OCI-LY3 (cell line): ENCODE results near the gene LIN28B.

Experiments
- H2AFZ ChIP-seq: fragments of 200-600, 300-600 bp; shearing (Covaris generic); 2 replicates; pipeline ENCODE4 v1.6.0; 2014; ENCODE audit warnings: antibody characterized with exemption, low read depth, low read length
- H3K27ac ChIP-seq: fragments of 200-600, 300-600 bp; sonication (generic); 2 replicates; pipeline ENCODE4 v1.5.1; 2014; ENCODE audit warnings: mild to moderate bottlenecking, low read length, moderate library complexity, mixed read lengths
- H3K27me3 ChIP-seq: fragments of 200-600, 300-600 bp; sonication (generic); 2 replicates; pipeline ENCODE4 v1.6.1; 2014; ENCODE audit warnings: low read depth, low read length, mixed read lengths
- H3K36me3 ChIP-seq: fragments of 200-600, 300-600 bp; sonication (generic); replicated peaks from 2 replicates; pipeline ENCODE3; 2014; ENCODE audit warnings: low read depth, low read length, mixed read lengths
- H3K4me1 ChIP-seq: fragments of 300-600, 200-600 bp; sonication (generic); 2 replicates; pipeline ENCODE4 v1.6.1; 2014; ENCODE audit warnings: low read length, mixed read lengths
- H3K4me2 ChIP-seq: fragments of 200-600, 300-600 bp; sonication (generic); 2 replicates; pipeline ENCODE4 v1.6.1; 2014; ENCODE audit warnings: low read length, mixed read lengths
- H3K4me3 ChIP-seq: fragments of 300-600, 200-600 bp; sonication (generic); 2 replicates; pipeline ENCODE4 v1.5.1; 2014; ENCODE audit warnings: antibody characterized with exemption, mild to moderate bottlenecking, low read length, moderate library complexity
- H3K79me2 ChIP-seq: fragments of 300-600, 200-600 bp; shearing (Covaris generic); 2 replicates; pipeline ENCODE4 v1.6.1; 2014; ENCODE audit warnings: mild to moderate bottlenecking, low read length, mixed read lengths
- H3K9ac ChIP-seq: fragments of 300-600, 200-600 bp; shearing (Covaris generic); 2 replicates; pipeline ENCODE4 v1.6.0; 2014; ENCODE audit warnings: mild to moderate bottlenecking, low read length, moderate library complexity
- H3K9me3 ChIP-seq: fragments of 200-600, 300-600 bp; shearing (Covaris generic); 2 replicates; pipeline ENCODE4 v1.6.1; 2014; ENCODE audit warnings: low read length, mixed read lengths; ENCODE audit not compliant: insufficient read depth
- H4K20me1 ChIP-seq: fragments of 200-600, 300-600 bp; sonication (generic); 2 replicates; pipeline ENCODE4 v1.6.1; 2016; ENCODE audit warnings: low read length, mixed read lengths; ENCODE audit not compliant: insufficient read depth
- EZH2phosphoT487 ChIP-seq: fragments of 200-600 bp; shearing (Covaris generic); IDR thresholded peaks from 2 replicates; pipeline ENCODE4 v1.6.1; 2018; ENCODE audit warnings: antibody characterized with exemption, mixed run types, low read depth
- TF ChIP-seq, protein P1 (sequence below): fragments of 200-600, 300-600 bp; sonication (generic); IDR thresholded peaks from 2 replicates; pipeline ENCODE4 v1.5.1; 2014; ENCODE audit warnings: antibody characterized with exemption, low read length, low read depth

Gene LIN28B

DNA sequence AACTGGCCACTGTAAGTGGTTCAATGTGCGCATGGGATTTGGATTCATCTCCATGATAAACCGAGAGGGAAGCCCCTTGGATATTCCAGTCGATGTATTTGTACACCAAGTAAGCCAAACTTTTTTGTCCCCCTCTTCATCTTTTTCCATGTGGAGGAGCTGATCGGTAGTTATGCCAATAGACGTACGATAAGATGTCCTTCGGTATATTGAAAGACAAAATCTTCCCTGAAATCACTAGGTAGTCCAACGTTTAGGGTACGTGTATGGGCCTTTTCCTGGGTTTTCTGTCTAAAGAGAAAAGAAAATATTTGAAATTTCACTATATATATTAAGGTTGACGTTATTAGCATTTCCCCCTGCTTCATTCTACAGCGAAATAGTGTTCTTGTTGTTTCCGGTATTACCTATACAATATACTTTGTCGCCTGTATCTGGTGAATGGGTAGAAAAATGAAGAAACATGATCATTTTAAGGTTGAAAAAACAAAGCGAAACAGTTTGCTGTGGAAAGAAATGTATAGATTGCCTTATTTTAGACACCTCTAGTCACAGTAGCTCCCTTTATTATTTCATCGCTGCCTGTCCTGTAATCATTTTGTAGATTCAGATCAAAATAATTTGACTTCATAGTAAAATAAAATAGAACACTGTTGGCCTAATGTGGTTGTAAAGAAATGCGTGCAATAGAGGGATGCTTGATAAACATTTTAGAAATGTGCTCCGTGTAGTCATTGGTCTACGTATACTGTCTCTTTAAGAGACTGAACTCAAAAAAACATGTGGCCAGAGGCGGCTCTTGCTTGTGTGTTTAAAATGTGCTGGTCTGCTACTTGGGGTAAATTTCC, 1.5 kb downstream of the LIN28B start:
- no peak for TF ChIP-seq EZH2phosphoT487
- TF ChIP-seq, protein P1, sequence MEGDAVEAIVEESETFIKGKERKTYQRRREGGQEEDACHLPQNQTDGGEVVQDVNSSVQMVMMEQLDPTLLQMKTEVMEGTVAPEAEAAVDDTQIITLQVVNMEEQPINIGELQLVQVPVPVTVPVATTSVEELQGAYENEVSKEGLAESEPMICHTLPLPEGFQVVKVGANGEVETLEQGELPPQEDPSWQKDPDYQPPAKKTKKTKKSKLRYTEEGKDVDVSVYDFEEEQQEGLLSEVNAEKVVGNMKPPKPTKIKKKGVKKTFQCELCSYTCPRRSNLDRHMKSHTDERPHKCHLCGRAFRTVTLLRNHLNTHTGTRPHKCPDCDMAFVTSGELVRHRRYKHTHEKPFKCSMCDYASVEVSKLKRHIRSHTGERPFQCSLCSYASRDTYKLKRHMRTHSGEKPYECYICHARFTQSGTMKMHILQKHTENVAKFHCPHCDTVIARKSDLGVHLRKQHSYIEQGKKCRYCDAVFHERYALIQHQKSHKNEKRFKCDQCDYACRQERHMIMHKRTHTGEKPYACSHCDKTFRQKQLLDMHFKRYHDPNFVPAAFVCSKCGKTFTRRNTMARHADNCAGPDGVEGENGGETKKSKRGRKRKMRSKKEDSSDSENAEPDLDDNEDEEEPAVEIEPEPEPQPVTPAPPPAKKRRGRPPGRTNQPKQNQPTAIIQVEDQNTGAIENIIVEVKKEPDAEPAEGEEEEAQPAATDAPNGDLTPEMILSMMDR: no peak
- Histone ChIP-seq H3K9ac (no peak overlapping the region), H3K4me2 (no peak overlapping the region), H3K27me3 (no peaks in the 10 kb centered on the region), H2AFZ (no peak overlapping the region), H3K27ac (no peak overlapping the region), H4K20me1 (no peaks in the 10 kb centered on the region), H3K36me3 (no peaks in the 10 kb centered on the region), H3K4me1 (no peaks in the 10 kb centered on the region), H3K9me3 (no peaks in the 10 kb centered on the region), H3K79me2 (no peaks in the 10 kb centered on the region), H3K4me3 (no peak overlapping the region)

- Histone ChIP-seq H3K27me3 (no peaks in the 10 kb centered on the region), H3K4me1 (no peaks in the 10 kb centered on the region), H3K4me3 (no peak overlapping the region), H3K4me2 (no peak overlapping the region), H4K20me1 (no peaks in the 10 kb centered on the region), H3K9me3 (no peaks in the 10 kb centered on the region), H3K79me2 (no peaks in the 10 kb centered on the region), H3K27ac (no peak overlapping the region), H3K9ac (no peak overlapping the region), H3K36me3 (no peaks in the 10 kb centered on the region), H2AFZ (no peak overlapping the region)
- no peak for TF ChIP-seq EZH2phosphoT487
- TF ChIP-seq, protein P1: no peak
Measured at GRCh38 chr6:104959026-104959858, 2.3 kb downstream of the LIN28B start.

GRCh38 chr6:104969108-104969507, 12.2 kb downstream of the LIN28B start:
- no peak overlapping the region for H3K4me2 ChIP-seq

More at GRCh38 chr6:104969108-104969507, 12.2 kb downstream of the LIN28B start:
- no peak overlapping the region for H3K9ac ChIP-seq
- no peak overlapping the region for H3K27ac ChIP-seq
- TF ChIP-seq, protein P1: no peak
- TF ChIP-seq EZH2phosphoT487: no peak
- no peak overlapping the region for H2AFZ ChIP-seq
- no peak overlapping the region for H3K4me3 ChIP-seq
- no peaks in the 10 kb centered on the region for H3K9me3 ChIP-seq
- no peaks in the 10 kb centered on the region for H4K20me1 ChIP-seq
- no peaks in the 10 kb centered on the region for H3K36me3 ChIP-seq
- no peaks in the 10 kb centered on the region for H3K27me3 ChIP-seq
- H3K4me1 ChIP-seq: no peaks in the 10 kb centered on the region
- H3K79me2 ChIP-seq: no peaks in the 10 kb centered on the region
